OCI-LY3 (cell line): ENCODE data around the gene SLC39A6.

Experiments
- H2AFZ ChIP-seq: fragments of 200-600, 300-600 bp; shearing (Covaris generic); 2 replicates; pipeline ENCODE4 v1.6.0; 2014; ENCODE audit warnings: antibody characterized with exemption, low read depth, low read length
- H3K27ac ChIP-seq: fragments of 200-600, 300-600 bp; sonication (generic); 2 replicates; pipeline ENCODE4 v1.5.1; 2014; ENCODE audit warnings: mild to moderate bottlenecking, low read length, moderate library complexity, mixed read lengths
- H3K27me3 ChIP-seq: fragments of 200-600, 300-600 bp; sonication (generic); 2 replicates; pipeline ENCODE4 v1.6.1; 2014; ENCODE audit warnings: low read depth, low read length, mixed read lengths
- H3K36me3 ChIP-seq: fragments of 200-600, 300-600 bp; sonication (generic); replicated peaks from 2 replicates; pipeline ENCODE3; 2014; ENCODE audit warnings: low read depth, low read length, mixed read lengths
- H3K4me1 ChIP-seq: fragments of 300-600, 200-600 bp; sonication (generic); 2 replicates; pipeline ENCODE4 v1.6.1; 2014; ENCODE audit warnings: low read length, mixed read lengths
- H3K4me2 ChIP-seq: fragments of 200-600, 300-600 bp; sonication (generic); 2 replicates; pipeline ENCODE4 v1.6.1; 2014; ENCODE audit warnings: low read length, mixed read lengths
- H3K4me3 ChIP-seq: fragments of 300-600, 200-600 bp; sonication (generic); 2 replicates; pipeline ENCODE4 v1.5.1; 2014; ENCODE audit warnings: antibody characterized with exemption, mild to moderate bottlenecking, low read length, moderate library complexity
- H3K79me2 ChIP-seq: fragments of 300-600, 200-600 bp; shearing (Covaris generic); 2 replicates; pipeline ENCODE4 v1.6.1; 2014; ENCODE audit warnings: mild to moderate bottlenecking, low read length, mixed read lengths
- H3K9ac ChIP-seq: fragments of 300-600, 200-600 bp; shearing (Covaris generic); 2 replicates; pipeline ENCODE4 v1.6.0; 2014; ENCODE audit warnings: mild to moderate bottlenecking, low read length, moderate library complexity
- H3K9me3 ChIP-seq: fragments of 200-600, 300-600 bp; shearing (Covaris generic); 2 replicates; pipeline ENCODE4 v1.6.1; 2014; ENCODE audit warnings: low read length, mixed read lengths; ENCODE audit not compliant: insufficient read depth
- H4K20me1 ChIP-seq: fragments of 200-600, 300-600 bp; sonication (generic); 2 replicates; pipeline ENCODE4 v1.6.1; 2016; ENCODE audit warnings: low read length, mixed read lengths; ENCODE audit not compliant: insufficient read depth
- CTCF ChIP-seq: fragments of 200-600, 300-600 bp; sonication (generic); IDR thresholded peaks from 2 replicates; pipeline ENCODE4 v1.5.1; 2014; ENCODE audit warnings: antibody characterized with exemption, low read length, low read depth
- EZH2phosphoT487 ChIP-seq: fragments of 200-600 bp; shearing (Covaris generic); IDR thresholded peaks from 2 replicates; pipeline ENCODE4 v1.6.1; 2018; ENCODE audit warnings: antibody characterized with exemption, mixed run types, low read depth

SLC39A6 gene

GRCh38 chr18:36130039-36130831, 1.1 kb upstream of the SLC39A6 start:
- peak overlapping the region; percentile 94 for H3K4me3 ChIP-seq
- H3K9me3 ChIP-seq = no peaks in the 10 kb centered on the region
- H3K79me2 ChIP-seq = peaks cover 87% of the 10 kb centered on the region
- peak overlapping the region; percentile 98 for H3K9ac ChIP-seq
- peak overlapping the region; percentile 94 for H2AFZ ChIP-seq
- peak overlapping the region; percentile 91 for H3K27ac ChIP-seq
- TF ChIP-seq EZH2phosphoT487 = no peak
- peaks cover 20% of the 10 kb centered on the region for H3K4me1 ChIP-seq
- H3K27me3 ChIP-seq = no peaks in the 10 kb centered on the region
- peaks cover 27% of the 10 kb centered on the region for H4K20me1 ChIP-seq
- H3K4me2 ChIP-seq = peak overlapping the region; percentile 90
- peaks cover 18% of the 10 kb centered on the region for H3K36me3 ChIP-seq

GRCh38 chr18:36128907-36129299, 237 bp downstream of the SLC39A6 start:
- Histone ChIP-seq H3K27me3 (no peaks in the 10 kb centered on the region), H3K9ac (peak overlapping the region; percentile 98), H3K36me3 (peaks cover 28% of the 10 kb centered on the region), H3K27ac (peak overlapping the region; percentile 91), H3K4me1 (peaks cover 20% of the 10 kb centered on the region), H4K20me1 (peaks cover 27% of the 10 kb centered on the region), H3K9me3 (no peaks in the 10 kb centered on the region), H3K4me3 (peak overlapping the region; percentile 94), H3K79me2 (peaks cover 74% of the 10 kb centered on the region), H2AFZ (peak overlapping the region; percentile 82), H3K4me2 (peak overlapping the region; percentile 75)
- TF ChIP-seq CTCF (no peak), EZH2phosphoT487 (no peak)

- peak overlapping the region; percentile 94 for H3K4me3 ChIP-seq
- H3K27ac ChIP-seq = no peak overlapping the region
- peak overlapping the region; percentile 82; the same call in 1 of the 2 replicates for H2AFZ ChIP-seq
- peaks cover 27% of the 10 kb centered on the region for H4K20me1 ChIP-seq
- H3K79me2 ChIP-seq = peaks cover 70% of the 10 kb centered on the region
- TF ChIP-seq EZH2phosphoT487 = no peak
- no peak for TF ChIP-seq CTCF
- peaks cover 20% of the 10 kb centered on the region for H3K4me1 ChIP-seq
- peak overlapping the region; percentile 98 for H3K9ac ChIP-seq
- peaks cover 31% of the 10 kb centered on the region for H3K36me3 ChIP-seq
- no peaks in the 10 kb centered on the region for H3K9me3 ChIP-seq
- H3K27me3 ChIP-seq = no peaks in the 10 kb centered on the region
- H3K4me2 ChIP-seq = peak overlapping the region; percentile 75
Observed at GRCh38 chr18:36128530-36128870, 640 bp downstream of the SLC39A6 start.

GRCh38 chr18:36127836-36128529, 1.2 kb downstream of the SLC39A6 start:
- Histone ChIP-seq H3K27ac (no peak overlapping the region), H3K4me1 (peaks cover 20% of the 10 kb centered on the region), H3K9ac (peak overlapping the region; percentile 98; the same call in 1 of the 2 replicates), H3K79me2 (peaks cover 65% of the 10 kb centered on the region), H3K9me3 (no peaks in the 10 kb centered on the region), H3K4me3 (peak overlapping the region; percentile 94), H3K4me2 (peak overlapping the region; percentile 75), H2AFZ (no peak overlapping the region), H3K27me3 (no peaks in the 10 kb centered on the region), H3K36me3 (peaks cover 36% of the 10 kb centered on the region), H4K20me1 (peaks cover 22% of the 10 kb centered on the region)
- TF ChIP-seq CTCF (no peak), EZH2phosphoT487 (no peak)
